NOMO-1 treated with DMSO at 0.1 percent for 48 hours (cell line): ENCODE results near the gene SLC4A1AP.
A peak's percentile ranks its signal among the peaks of the same experiment; 100 is the strongest.

Experiments used
- DNase-seq: peaks from one replicate; lab custom pipeline; 2025; ENCODE audit not compliant: unreplicated experiment; lab: John Stamatoyannopoulos, UW

The SLC4A1AP gene

DNA sequence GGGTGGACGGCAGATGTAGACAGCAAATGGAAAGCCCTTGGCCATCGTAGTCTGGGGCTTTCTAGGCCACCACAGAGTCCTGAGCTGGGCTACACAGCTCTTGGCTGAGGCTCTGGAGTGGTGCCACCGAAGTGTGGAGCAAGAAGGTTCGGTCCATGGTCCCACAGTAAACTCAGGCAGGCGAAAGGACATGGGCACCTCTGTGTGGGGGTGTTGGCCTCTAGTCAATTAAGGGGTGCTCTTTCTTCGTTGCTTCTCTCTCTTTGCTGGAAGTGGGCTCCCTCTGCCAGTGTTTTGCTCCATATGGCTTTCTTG is 73.2 kb downstream of the SLC4A1AP start:
- no peak for DNase-seq

DNA sequence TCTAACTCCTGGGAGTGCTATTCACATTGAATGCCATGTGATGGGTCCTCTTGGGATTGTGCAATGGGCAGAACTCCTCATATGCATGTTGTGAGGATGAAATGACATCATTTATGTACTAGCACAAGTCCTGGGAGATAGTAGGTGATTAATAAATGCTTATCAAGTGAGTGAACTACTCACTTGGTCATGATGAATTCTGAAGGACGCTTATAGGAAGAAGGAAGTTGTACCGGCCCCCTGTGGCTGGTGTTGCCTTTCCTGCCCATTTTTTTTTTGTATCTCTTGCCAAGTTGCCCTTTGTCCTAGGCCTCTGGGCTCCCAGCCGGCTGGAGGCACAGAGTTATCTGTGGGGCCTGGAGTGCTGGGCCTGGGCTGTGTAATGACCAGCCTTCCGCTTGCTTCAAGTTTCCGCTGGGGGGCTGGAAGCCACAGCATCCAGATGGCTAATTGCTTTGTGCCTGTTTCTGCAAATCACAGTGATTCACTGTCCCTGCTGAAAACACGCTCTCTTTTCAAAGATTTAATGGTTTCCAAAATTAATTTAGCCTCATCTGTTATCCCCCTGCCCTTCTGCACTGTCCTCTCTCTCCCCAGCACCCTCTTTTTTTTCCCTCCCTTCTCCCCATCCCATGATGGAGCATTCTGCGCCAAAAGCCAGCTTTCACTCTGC is 74.1 kb downstream of the SLC4A1AP start:
- peak; percentile 39 for DNase-seq

DNA sequence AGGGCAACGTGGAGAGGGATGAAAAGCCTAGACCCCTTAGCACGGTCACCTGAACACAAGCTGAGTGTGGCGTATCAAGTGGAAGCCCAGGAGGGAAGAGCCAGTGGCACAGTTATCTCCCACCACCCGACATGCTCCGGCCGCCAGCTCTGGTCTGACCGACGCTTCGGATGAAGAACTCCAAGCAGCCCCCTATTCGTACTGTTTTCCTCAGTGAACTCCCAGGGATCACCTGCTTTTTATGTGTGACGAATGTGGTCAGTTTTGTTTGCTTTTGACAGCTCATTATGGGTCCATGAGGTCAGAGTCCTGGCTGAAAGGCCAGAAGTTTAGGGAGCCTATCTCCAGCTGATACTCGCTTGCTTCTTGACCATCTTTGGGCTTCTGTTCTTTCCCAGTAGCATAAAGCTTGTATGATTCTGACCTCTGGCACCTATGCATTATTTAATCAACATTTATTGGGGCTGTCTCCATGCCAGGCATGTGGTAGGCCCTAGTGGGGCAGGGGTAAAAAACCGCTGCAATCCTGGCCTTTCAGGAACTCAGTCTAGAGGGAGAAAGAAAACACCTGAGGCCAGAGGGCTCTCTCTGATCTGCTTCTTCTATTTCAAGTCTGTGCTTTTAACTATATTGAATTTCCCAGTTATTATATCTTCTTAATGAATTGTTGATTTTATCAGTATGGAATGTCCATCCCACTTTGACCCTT is 74.8 kb downstream of the SLC4A1AP start:
- DNase-seq = no peak

DNA sequence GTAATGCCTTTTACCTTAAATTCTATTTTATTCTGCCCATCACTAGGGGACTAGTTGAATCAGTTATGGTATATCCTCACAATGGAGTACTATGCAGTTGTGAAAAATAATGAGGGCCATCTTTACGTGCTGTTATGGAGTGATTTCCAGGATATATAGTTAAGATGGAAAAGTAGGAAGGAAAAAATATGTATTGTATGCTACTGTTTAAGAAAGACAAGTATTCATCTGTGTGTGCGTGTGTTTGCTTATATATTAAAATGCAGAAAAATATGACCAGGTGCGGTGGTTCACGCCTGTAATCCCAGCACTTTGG is 75.3 kb downstream of the SLC4A1AP start:
- DNase-seq = no peak

DNA sequence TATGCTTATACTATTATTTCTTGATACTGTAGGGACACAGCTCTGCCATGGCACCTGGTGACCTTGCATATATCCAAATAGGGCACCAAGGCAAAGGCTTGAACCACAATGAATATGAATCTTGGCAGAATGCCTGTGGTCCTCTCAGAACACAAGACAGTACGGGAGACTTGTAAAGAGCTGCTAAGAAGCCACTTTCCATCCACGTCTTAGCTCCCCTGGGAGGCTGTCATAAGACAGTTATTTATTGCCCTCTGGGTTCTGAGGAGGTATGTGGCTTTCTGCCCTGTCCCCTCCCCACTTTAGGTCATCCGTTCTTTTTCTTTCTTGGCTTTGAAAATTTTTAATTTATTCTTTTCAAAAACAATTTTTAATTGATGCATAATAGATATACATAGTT is 78.0 kb downstream of the SLC4A1AP start:
- DNase-seq = no peak

DNA sequence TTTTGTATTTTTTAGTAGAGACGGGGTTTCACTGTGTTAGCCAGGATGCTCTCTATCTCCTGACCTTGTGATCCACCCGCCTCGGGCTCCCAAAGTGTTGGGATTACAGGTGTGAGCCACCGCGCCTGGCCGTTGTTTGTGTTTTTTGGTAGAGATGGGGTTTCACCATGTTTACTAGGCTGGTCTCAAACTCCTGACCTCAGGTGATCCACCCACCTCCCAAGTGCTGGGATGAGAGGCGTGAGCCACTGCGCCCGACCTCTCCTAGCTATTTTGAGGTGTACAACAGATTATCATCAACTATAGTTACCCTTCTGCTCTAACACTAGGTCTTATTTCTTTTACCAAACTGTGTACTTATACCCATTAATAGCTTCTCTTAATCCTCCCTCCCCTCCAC is 78.9 kb downstream of the SLC4A1AP start:
- no peak for DNase-seq
